Activated naive CD8-positive, alpha-beta T cell treated with anti-CD3 and anti-CD28 coated beads for 36 hours (primary cell): ENCODE results near the gene TMPRSS13. TPM values are rescaled to one million over a fixed set of nuclear protein-coding genes. Genes with fewer than 3 reads are reported as not detected.

ENCODE experiments used
- DNase-seq: peaks from one replicate; pipeline ENCODE4 v3.0.0; 2021
- H3K27ac Mint-ChIP-seq: one replicate; pipeline ENCODE4 v1.8.0; 2022; ENCODE audit warnings: mild to moderate bottlenecking, moderate library complexity, mixed read lengths
- H3K27me3 Mint-ChIP-seq: one replicate; pipeline ENCODE4 v1.8.0; 2022; ENCODE audit warnings: mild to moderate bottlenecking, mixed read lengths
- H3K36me3 Mint-ChIP-seq: one replicate; pipeline ENCODE4 v1.8.0; 2021; ENCODE audit warnings: mild to moderate bottlenecking, mixed read lengths
- H3K4me1 Mint-ChIP-seq: one replicate; pipeline ENCODE4 v1.8.0; 2021; ENCODE audit warnings: mixed read lengths
- H3K4me3 Mint-ChIP-seq: one replicate; pipeline ENCODE4 v1.8.0; 2022; ENCODE audit warnings: mild to moderate bottlenecking, moderate library complexity, mixed read lengths
- H3K9me3 Mint-ChIP-seq: one replicate; pipeline ENCODE4 v1.8.0; 2022; ENCODE audit warnings: mixed read lengths
- total RNA-seq, 2 experiments: library from RNA; stranded (reverse); gene quantifications; one replicate each; pipeline ENCODE4 v1.2.3, GENCODE V29; 2021

The TMPRSS13 gene
- total RNA-seq, 2 experiments from 2014 or later: 1.9 to 3.4 TPM

DNA sequence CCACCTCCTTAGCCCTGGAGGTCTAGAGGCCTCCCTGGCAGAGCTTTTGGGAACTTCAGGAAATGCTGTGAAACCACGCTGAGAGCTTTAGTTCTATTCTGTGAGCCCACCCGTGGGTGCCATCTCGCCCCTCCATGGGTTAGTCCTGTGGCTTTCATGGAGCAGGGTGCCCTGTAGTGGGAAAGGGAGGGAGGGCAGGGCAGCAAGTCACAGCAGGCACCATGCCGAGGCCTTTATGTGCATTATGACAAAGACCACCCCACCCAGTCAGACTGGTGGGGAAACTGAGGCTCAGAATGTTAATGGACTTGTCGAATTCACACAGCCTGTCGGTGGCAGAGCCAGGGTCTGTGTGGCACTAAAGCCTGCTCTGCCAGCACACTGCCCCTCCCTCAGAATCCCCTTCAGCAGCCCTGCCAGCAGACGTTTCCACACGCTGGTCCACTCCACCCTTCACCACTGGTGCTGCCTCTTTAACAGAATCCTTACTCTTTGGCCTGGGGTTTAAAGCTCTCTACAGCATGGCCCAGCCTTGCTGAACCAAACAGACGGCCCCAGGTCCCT, 13.4 kb downstream of the TMPRSS13 start:
- H3K36me3 Mint-ChIP-seq: no peaks in the 10 kb centered on the region
- no peak for DNase-seq
- no peak overlapping the region for H3K4me3 Mint-ChIP-seq
- peaks cover 7% of the 10 kb centered on the region for H3K4me1 Mint-ChIP-seq
- H3K27me3 Mint-ChIP-seq: no peaks in the 10 kb centered on the region
- H3K9me3 Mint-ChIP-seq: no peaks in the 10 kb centered on the region
- no peak overlapping the region for H3K27ac Mint-ChIP-seq

DNA sequence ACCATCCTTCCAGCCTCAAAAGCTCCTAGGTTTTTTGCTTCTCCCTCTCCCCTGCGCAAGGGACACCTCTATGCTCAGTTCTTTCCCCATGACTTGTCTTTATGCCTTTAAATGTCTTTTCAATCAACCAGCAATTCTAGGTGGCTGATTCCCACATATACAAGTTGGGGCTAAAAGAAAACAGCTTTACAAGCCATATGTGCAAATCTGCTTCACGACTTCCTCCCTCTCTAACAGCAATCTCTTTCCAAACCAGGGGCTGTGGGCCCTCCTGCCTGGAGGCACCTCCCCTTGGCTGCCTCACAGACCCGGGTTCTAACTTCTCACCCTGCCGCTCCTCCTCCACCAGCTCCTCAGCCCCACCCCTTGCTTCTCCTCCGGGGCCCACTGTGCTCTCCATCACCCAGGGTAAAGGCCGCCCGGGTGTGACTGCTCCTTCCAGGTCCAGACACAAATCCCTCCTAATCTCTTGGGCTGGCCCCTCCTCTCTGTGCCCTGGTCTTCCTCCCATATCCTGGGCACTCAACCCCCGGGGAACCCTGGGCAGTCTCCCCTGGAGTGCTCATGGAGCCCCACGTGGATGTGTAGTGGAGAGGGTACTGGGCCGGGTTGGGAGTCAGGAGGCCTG, 14.1 kb downstream of the TMPRSS13 start:
- no peaks in the 10 kb centered on the region for H3K36me3 Mint-ChIP-seq
- no peak for DNase-seq
- no peak overlapping the region for H3K27ac Mint-ChIP-seq
- H3K9me3 Mint-ChIP-seq: no peaks in the 10 kb centered on the region
- peaks cover 7% of the 10 kb centered on the region for H3K4me1 Mint-ChIP-seq
- H3K27me3 Mint-ChIP-seq: no peaks in the 10 kb centered on the region
- no peak overlapping the region for H3K4me3 Mint-ChIP-seq

DNA sequence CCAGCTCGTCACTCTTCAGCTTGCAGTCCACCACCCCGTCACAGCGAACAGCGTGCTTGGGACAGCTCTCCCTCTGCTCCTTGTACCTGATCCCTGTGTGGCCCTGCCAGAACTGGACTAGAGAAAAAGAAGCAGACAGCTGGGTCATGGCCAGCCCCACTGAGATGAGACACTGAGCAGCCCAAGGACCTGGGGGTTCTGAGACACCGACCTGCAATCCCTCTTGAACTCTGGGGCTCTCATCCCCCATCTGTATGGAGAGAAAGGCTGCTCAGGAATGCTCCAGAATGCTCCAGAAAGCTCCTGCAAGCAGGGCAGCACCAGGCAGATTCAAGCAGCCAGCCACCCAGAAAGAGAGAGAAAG, 14.8 kb downstream of the TMPRSS13 start:
- no peaks in the 10 kb centered on the region for H3K36me3 Mint-ChIP-seq
- H3K4me1 Mint-ChIP-seq: peaks cover 3% of the 10 kb centered on the region
- H3K9me3 Mint-ChIP-seq: no peaks in the 10 kb centered on the region
- no peak for DNase-seq
- no peak overlapping the region for H3K4me3 Mint-ChIP-seq
- H3K27me3 Mint-ChIP-seq: no peaks in the 10 kb centered on the region
- H3K27ac Mint-ChIP-seq: no peak overlapping the region

DNA sequence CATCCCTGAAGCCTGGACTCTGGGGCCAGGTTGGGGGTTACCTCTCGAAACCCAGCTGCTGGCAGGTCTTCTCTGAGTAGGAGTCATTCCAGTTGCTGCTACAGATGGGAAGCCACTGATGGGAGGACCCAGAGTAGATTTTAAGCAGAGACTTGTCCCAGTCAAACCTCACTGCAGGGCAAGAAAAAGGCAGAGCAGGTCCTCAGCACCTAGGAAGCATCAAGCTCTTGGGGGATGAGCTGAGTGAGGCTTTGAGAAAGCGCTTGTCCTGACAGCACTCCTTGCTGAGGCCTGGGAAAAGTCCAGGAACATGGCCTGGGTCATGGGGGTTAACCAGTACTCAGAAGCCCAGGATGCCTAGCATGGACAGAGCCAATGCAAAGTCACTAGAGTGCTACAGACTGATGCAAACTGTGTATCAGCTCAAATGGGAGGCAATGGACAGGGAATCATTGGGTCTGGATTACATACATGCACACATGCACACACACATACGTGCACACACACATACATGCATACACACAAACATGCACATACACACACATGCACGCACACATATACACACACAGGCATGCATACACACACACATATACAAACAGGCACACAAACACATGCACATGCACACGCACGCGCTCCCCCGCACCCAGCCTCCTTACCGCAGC, 15.3 kb downstream of the TMPRSS13 start:
- no peak for DNase-seq
- H3K27ac Mint-ChIP-seq: no peak overlapping the region
- H3K36me3 Mint-ChIP-seq: no peaks in the 10 kb centered on the region
- H3K9me3 Mint-ChIP-seq: no peaks in the 10 kb centered on the region
- no peaks in the 10 kb centered on the region for H3K27me3 Mint-ChIP-seq
- peaks cover 3% of the 10 kb centered on the region for H3K4me1 Mint-ChIP-seq
- no peak overlapping the region for H3K4me3 Mint-ChIP-seq

DNA sequence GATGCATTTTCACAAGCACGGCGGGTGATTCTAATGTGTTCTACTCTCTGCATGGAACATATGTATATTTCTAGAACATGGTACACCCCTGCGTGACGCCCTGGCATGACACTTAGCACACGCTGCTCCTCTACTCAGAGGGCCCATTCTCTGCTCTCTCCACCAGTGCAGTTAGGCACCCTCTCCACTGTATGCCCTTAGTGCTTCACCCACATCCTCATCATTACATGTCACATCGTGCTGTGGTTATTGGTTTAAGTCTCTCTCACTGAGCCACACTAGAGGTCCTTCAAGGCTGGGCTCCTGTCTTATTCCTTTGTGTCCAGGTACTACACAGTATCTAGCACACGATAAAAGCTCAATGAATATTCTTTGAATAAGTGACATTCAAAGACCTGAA, 16.7 kb downstream of the TMPRSS13 start:
- no peaks in the 10 kb centered on the region for H3K27me3 Mint-ChIP-seq
- no peaks in the 10 kb centered on the region for H3K36me3 Mint-ChIP-seq
- H3K27ac Mint-ChIP-seq: no peak overlapping the region
- DNase-seq: no peak
- no peak overlapping the region for H3K4me3 Mint-ChIP-seq
- H3K4me1 Mint-ChIP-seq: peaks cover 10% of the 10 kb centered on the region
- H3K9me3 Mint-ChIP-seq: no peaks in the 10 kb centered on the region

DNA sequence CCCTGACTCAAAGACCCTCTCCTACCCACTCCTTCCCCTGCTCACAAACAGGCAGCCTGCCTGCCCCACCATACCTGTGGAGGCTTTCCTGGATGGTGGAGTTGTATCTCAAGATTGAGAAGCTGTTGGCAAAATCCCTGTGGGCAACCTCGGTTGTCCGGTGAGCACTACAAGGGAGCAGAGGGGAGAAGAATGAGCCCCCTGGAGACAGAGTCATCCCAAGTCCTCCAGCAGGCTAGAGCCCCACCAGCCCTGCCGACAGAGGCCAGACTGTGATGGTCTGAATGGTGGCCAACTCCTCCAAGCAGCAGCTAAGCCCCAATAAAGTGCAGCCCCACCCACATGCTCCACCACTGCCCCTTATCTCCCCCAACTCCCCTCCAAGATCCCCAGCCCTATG, 17.5 kb downstream of the TMPRSS13 start:
- Mint-ChIP-seq H3K27ac (no peak overlapping the region), H3K4me3 (no peak overlapping the region), H3K9me3 (no peaks in the 10 kb centered on the region), H3K36me3 (no peaks in the 10 kb centered on the region), H3K27me3 (no peaks in the 10 kb centered on the region), H3K4me1 (peaks cover 15% of the 10 kb centered on the region)
- DNase-seq: no peak

DNA sequence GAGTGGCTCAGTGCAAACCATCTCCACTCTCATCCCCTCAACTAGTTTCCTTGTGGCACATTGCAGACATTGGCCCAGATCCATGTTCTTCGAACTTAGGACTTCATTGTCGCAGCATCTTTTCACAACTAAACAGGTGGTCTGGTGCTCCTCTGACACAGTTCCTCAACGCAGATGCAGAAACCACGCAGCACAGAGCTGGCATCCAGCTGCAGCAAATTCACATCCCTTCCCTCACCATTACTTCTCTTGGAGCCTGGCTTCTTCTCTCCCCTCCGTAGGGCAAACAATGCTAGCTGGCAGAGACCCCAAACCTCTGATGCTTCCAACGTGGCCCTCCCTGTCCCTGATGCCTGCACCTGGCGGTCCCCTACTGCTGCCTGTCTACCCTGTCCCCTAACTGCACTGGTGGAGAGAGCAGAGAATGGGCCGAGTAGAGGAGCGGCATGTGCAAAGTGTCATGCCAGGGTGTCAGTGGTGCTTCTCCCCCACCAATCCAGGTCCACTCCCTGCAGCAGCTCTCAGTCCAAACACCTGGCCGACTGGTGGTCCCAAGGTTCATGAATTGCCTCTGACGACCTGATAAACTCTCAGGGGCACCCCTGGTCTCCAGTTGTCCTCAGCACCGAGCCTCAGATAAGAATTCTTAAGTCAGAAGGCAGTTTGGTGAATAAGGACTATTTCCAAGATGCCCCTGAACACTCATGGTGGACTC, 18.1 kb downstream of the TMPRSS13 start:
- no peak overlapping the region for H3K4me3 Mint-ChIP-seq
- H3K27ac Mint-ChIP-seq: no peak overlapping the region
- no peak for DNase-seq
- no peaks in the 10 kb centered on the region for H3K9me3 Mint-ChIP-seq
- no peaks in the 10 kb centered on the region for H3K36me3 Mint-ChIP-seq
- H3K27me3 Mint-ChIP-seq: no peaks in the 10 kb centered on the region
- peaks cover 15% of the 10 kb centered on the region for H3K4me1 Mint-ChIP-seq

DNA sequence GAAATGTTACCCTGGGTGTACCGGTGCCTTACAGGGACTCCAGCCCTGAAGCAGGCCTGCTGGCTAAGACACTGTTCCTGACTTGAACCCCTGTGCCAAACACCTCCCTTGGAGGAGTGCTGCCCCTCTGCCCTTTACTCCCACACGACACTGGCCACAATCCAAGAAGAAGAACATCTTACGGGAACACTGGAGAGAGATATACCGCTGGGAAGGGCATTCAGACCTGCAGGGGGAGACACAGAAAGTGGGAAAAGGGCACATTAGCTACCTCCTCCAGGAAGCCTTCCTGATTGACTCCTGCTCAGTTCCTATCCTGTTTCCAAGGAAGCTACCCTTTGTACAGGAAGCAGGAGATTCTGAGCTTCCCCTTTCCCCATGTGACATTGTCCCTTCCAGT, 18.7 kb downstream of the TMPRSS13 start:
- H3K9me3 Mint-ChIP-seq: no peaks in the 10 kb centered on the region
- H3K36me3 Mint-ChIP-seq: no peaks in the 10 kb centered on the region
- H3K4me1 Mint-ChIP-seq: peaks cover 15% of the 10 kb centered on the region
- H3K27ac Mint-ChIP-seq: no peak overlapping the region
- H3K27me3 Mint-ChIP-seq: no peaks in the 10 kb centered on the region
- no peak overlapping the region for H3K4me3 Mint-ChIP-seq
- no peak for DNase-seq

DNA sequence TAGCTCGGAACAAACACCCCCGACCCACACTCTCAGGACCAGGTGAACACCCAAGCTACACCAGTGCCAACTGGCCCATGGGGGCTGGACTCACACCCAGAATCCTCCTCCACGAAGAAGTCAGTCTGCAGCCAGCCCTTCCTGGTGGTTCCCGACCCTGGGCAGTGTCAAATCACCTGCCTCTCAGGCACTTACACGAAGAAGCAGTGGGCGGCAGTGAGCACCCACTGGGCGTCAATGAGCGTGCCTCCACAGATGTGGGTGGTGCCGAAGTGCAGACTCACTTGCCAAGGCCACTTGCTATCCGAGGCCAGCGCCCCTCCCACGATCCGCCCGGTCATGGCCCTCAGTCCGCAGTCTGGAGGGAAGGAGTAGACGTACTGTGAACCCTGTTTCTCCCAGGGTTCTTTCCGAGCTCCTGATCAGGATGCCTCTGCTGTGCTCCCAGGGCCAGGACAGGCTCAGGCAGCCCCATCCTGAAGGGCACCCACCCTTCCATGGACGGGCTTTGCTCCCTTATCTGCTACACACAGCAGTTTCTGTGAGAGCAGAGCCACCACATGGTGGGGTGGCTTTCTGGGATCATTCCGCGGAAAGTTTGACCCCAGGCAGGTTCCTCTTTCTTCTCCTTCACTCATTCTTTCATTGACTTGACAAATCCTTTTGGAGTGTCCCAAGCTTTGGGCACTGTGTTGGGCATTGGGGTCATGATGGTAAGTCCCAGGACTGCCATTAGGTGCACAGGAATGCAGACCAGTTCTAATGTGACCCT, 19.4 kb downstream of the TMPRSS13 start:
- H3K4me3 Mint-ChIP-seq: no peak overlapping the region
- no peaks in the 10 kb centered on the region for H3K36me3 Mint-ChIP-seq
- H3K4me1 Mint-ChIP-seq: peaks cover 15% of the 10 kb centered on the region
- no peak for DNase-seq
- no peak overlapping the region for H3K27ac Mint-ChIP-seq
- H3K27me3 Mint-ChIP-seq: no peaks in the 10 kb centered on the region
- no peaks in the 10 kb centered on the region for H3K9me3 Mint-ChIP-seq

DNA sequence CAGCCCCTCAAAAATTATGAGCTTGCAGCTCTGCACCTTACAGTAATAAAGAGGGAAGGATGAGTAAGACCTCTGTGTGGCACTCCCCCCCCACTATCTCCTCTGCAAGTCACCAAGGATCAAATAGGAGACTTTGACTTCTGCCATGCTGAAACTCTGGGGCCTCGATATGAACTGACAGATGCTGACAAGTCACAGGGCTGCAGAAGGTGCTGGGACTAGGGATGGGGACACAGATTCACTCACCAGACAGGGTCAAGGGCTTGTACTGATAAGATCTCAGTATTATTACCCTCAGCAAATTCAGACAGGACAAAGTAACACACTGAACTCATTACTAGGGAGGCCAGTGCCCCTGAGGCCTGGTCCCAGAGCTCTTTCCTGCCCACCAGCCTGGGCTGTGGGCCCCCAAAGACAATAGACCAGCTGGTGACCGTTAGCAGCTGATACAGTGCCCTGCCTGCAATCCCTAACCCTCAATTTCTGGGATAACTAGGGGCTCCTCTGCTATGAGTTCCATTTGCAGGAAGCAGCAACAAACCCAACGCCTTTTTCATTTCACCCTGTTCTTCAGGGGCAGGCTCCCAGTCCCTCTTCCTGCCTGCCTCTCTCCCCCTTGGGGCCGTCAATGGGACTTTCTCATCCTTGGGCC, 20.1 kb downstream of the TMPRSS13 start:
- Mint-ChIP-seq H3K27ac (no peak overlapping the region), H3K4me3 (no peak overlapping the region), H3K36me3 (no peaks in the 10 kb centered on the region), H3K27me3 (no peaks in the 10 kb centered on the region), H3K4me1 (peaks cover 15% of the 10 kb centered on the region), H3K9me3 (no peaks in the 10 kb centered on the region)
- DNase-seq: no peak

DNA sequence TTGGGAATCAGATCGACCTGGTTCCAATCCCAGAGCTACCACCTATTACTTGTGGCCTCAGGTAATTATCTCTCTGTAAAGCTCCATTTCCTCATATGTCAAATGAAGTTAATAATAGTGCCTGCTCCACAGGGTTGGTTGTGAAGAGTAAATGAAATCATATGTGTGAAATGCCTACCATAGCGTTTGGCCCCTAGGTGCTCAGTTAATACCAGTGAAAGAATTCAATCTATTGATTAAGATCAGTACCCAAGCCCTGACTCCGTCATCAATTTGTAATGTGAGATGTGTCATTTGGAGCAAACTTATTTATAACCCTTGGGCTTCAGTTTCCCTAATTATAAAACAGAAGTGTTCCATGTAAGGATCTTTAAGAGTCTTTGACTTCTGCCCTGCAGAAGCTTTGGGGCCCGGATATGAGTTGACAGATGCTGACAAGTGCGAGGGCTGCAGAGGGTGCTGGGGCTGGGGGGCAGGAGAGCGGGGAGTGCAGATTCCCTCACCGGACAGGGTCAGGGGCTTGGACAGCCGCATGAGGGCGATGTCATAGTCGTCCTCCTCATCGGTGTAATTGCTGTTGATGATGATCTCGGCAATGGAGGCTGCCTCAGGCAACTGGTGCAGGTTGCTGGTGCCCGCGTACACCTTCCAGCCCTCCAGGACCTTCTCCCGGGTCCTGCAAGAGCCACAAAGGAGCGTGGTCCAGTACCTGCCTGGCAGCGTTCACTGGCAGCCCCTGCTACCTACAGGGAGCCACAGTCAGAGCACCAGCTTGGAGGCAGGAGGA, 20.9 kb downstream of the TMPRSS13 start:
- no peaks in the 10 kb centered on the region for H3K36me3 Mint-ChIP-seq
- peaks cover 15% of the 10 kb centered on the region for H3K4me1 Mint-ChIP-seq
- H3K27me3 Mint-ChIP-seq: no peaks in the 10 kb centered on the region
- no peak overlapping the region for H3K27ac Mint-ChIP-seq
- no peak for DNase-seq
- H3K4me3 Mint-ChIP-seq: peak overlapping the region; percentile 70
- H3K9me3 Mint-ChIP-seq: no peaks in the 10 kb centered on the region

DNA sequence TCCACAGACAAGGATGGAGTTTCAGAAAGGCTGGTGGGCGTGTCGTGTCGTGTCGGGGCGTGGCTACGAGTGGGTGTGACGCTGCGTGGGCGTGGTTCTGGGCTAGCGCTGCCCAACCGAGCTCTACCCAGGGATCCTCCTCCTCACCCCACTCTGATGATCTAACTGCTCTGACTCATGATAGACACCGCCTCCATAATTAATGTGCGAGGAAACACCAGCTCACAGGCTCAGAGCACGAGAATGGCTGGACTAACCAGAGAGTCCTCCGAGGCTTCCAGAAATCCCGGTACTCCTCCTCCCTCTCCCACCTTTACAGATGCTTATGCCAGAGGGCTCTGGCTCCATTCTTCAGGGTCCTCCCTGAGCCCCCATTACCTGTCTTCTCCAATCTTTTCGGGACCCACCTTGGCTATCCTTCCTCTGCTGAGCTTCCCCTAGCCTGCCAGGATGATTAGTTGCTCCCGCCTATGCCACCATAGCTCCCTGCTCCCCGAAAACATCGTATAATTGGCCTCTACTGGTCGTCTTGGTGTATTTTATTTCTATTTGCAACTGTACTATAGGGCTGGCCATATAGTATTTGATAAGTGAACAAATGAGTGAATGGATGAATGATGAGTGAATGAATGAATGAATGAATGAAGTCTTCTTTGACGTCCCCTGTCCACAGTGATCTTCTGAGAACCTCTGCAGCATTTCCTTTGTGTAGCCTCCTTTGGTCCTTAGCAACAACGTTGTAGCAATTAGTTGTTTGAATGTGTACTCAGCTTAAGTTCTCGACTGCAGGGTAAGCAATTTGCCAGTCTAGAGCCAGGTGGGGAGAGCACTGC, 21.7 kb downstream of the TMPRSS13 start:
- Mint-ChIP-seq H3K27me3 (no peaks in the 10 kb centered on the region), H3K9me3 (no peaks in the 10 kb centered on the region), H3K4me3 (peak overlapping the region; percentile 70), H3K4me1 (peaks cover 15% of the 10 kb centered on the region), H3K36me3 (no peaks in the 10 kb centered on the region), H3K27ac (peak overlapping the region; percentile 75)
- DNase-seq: peak; percentile 77

DNA sequence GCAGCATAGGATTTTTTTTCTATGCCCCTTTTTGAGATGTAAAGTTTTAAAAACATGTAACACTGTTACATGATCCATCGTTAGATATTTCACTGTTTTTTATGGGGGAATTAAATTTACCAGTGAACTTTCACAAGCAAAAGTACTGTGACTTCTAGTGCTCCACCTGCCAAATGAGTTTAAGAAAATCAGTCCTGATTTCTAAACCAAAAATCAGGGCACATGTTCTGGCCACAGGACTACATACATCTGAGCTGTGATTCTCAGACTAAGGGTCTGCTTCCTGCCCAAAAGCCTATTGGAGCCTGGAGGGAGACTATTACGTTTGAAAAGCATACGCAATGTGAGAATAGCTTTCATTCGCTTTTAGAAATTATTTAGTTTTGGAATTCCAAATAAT, 22.5 kb downstream of the TMPRSS13 start:
- no peaks in the 10 kb centered on the region for H3K36me3 Mint-ChIP-seq
- no peak overlapping the region for H3K27ac Mint-ChIP-seq
- H3K4me1 Mint-ChIP-seq: peaks cover 15% of the 10 kb centered on the region
- no peak for DNase-seq
- no peak overlapping the region for H3K4me3 Mint-ChIP-seq
- H3K9me3 Mint-ChIP-seq: no peaks in the 10 kb centered on the region
- no peaks in the 10 kb centered on the region for H3K27me3 Mint-ChIP-seq
